Measurements from ENCODE around the gene CADM3.

DNA sequence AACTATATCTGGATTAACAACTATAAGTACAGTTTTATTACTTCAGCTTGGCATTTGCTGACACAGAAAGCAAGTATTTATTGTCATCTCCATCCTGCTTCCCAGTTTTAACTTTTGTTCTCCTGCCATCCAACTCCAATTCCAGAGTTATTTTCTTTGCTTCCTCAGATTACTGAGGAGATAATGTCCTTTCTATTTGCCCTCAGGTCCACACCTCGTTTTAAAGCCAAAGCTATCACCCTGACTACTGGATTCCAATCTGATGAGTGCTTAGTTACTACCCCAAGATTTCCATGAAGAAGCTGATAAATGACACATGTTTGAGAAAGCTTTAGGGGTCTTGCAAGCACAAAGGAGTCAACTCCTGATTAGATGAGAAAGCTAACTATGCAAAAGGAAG is 58.5 kb downstream of the CADM3 start:
- TF ChIP-seq, protein P1, sequence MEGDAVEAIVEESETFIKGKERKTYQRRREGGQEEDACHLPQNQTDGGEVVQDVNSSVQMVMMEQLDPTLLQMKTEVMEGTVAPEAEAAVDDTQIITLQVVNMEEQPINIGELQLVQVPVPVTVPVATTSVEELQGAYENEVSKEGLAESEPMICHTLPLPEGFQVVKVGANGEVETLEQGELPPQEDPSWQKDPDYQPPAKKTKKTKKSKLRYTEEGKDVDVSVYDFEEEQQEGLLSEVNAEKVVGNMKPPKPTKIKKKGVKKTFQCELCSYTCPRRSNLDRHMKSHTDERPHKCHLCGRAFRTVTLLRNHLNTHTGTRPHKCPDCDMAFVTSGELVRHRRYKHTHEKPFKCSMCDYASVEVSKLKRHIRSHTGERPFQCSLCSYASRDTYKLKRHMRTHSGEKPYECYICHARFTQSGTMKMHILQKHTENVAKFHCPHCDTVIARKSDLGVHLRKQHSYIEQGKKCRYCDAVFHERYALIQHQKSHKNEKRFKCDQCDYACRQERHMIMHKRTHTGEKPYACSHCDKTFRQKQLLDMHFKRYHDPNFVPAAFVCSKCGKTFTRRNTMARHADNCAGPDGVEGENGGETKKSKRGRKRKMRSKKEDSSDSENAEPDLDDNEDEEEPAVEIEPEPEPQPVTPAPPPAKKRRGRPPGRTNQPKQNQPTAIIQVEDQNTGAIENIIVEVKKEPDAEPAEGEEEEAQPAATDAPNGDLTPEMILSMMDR (conservative IDR thresholded peaks at IDR 0.05; ENCODE audit: low read length) = no peak
- TF ChIP-seq EZH2phosphoT487 (IDR thresholded peaks at IDR 0.05; ENCODE audit: borderline replicate concordance, low read depth, low read length) = no peak

All from OCI-LY7 (cell line).